Mesenchymal stem cell (in vitro differentiated cells and primary cell): ENCODE data around the gene ARID5B.

ENCODE experiments used
- DNase-seq: peaks from one replicate; pipeline ENCODE4 v3.0.0-alpha.2; 2013
- H2AFZ ChIP-seq: one replicate; pipeline ENCODE4 v1.6.1; 2013; ENCODE audit warnings: low read depth, mild to moderate bottlenecking, control low read depth, inconsistent platforms, low read length, moderate library complexity
- H2AK5ac ChIP-seq: 2 replicates; pipeline ENCODE4 v1.6.1; 2013; ENCODE audit warnings: low read length, moderate library complexity, mild to moderate bottlenecking, inconsistent platforms; ENCODE audit not compliant: severe bottlenecking
- H2BK120ac ChIP-seq: one replicate; pipeline ENCODE4 v1.6.1; 2013; ENCODE audit warnings: low read depth, mild to moderate bottlenecking, inconsistent platforms, low read length, moderate library complexity
- H2BK12ac ChIP-seq, 2 experiments: one replicate each; pipeline ENCODE4 v1.6.1; 2013; ENCODE audit warnings: inconsistent platforms in 2 of 2, low read length in 2 of 2, mild to moderate bottlenecking in 2 of 2, moderate library complexity in 2 of 2, control low read depth in 1 of 2
- H2BK15ac ChIP-seq: one replicate; pipeline ENCODE4 v1.6.1; 2013; ENCODE audit warnings: mild to moderate bottlenecking, low read depth, inconsistent platforms; ENCODE audit not compliant: poor library complexity, severe bottlenecking
- H2BK5ac ChIP-seq: 2 replicates; pipeline ENCODE4 v1.6.1; 2013; ENCODE audit warnings: low read depth, mild to moderate bottlenecking, low read length, control low read depth, inconsistent platforms; ENCODE audit not compliant: poor library complexity, severe bottlenecking
- H3K14ac ChIP-seq, 2 experiments: one replicate each; pipeline ENCODE4 v1.6.1; 2013; ENCODE audit warnings: inconsistent platforms in 2 of 2, low read length in 2 of 2, control low read depth in 1 of 2, mild to moderate bottlenecking in 1 of 2, moderate library complexity in 1 of 2
- H3K18ac ChIP-seq, 2 experiments: one replicate each; pipeline ENCODE4 v1.6.1; 2013; ENCODE audit warnings: inconsistent platforms in 2 of 2, low read length in 2 of 2, control low read depth in 1 of 2, low read depth in 1 of 2, mild to moderate bottlenecking in 1 of 2
- H3K23ac ChIP-seq, 2 experiments: one replicate each; pipeline ENCODE4 v1.6.1; 2013; ENCODE audit warnings: inconsistent platforms in 2 of 2, low read length in 2 of 2, mild to moderate bottlenecking in 2 of 2, moderate library complexity in 2 of 2, control low read depth in 1 of 2
- H3K27ac ChIP-seq: 2 replicates; pipeline ENCODE4 v1.5.1; 2013; ENCODE audit warnings: mild to moderate bottlenecking, moderate library complexity, low read length, control low read depth, inconsistent platforms; ENCODE audit not compliant: poor library complexity, severe bottlenecking
- H3K27me3 ChIP-seq, 2 experiments: 2 replicates each; pipeline versions ENCODE4 v1.6.1 to v1.7.0; 2013; ENCODE audit warnings: low read length in 2 of 2, mild to moderate bottlenecking in 2 of 2, moderate library complexity in 2 of 2, control low read depth in 1 of 2, inconsistent platforms in 1 of 2; ENCODE audit not compliant: control insufficient read depth in 1 of 2, insufficient read depth in 1 of 2
- H3K36me3 ChIP-seq, 2 experiments: 2 replicates each; pipeline versions ENCODE4 v1.6.1 to v1.7.0; 2013; ENCODE audit warnings: low read length in 2 of 2, control low read depth in 1 of 2, inconsistent platforms in 1 of 2, low read depth in 1 of 2, mild to moderate bottlenecking in 1 of 2; ENCODE audit not compliant: insufficient read depth in 2 of 2, control insufficient read depth in 1 of 2
- H3K4ac ChIP-seq, 2 experiments: one replicate each; pipeline ENCODE4 v1.6.1; 2013; ENCODE audit warnings: inconsistent platforms in 2 of 2, low read length in 2 of 2, mild to moderate bottlenecking in 2 of 2, moderate library complexity in 2 of 2, control low read depth in 1 of 2, low read depth in 1 of 2
- H3K4me1 ChIP-seq: 2 replicates; pipeline ENCODE4 v1.6.1; 2013; ENCODE audit warnings: low read depth, low read length, control low read depth; ENCODE audit not compliant: control insufficient read depth, insufficient read depth
- H3K4me2 ChIP-seq: 2 replicates; pipeline ENCODE4 v1.6.1; 2013; ENCODE audit warnings: low read length, mild to moderate bottlenecking, inconsistent platforms; ENCODE audit not compliant: poor library complexity, severe bottlenecking
- H3K4me3 ChIP-seq, 2 experiments: 2 replicates each; pipeline versions ENCODE4 v1.5.1 to v1.7.0; 2013; ENCODE audit warnings: low read length in 2 of 2, mild to moderate bottlenecking in 2 of 2, control low read depth in 1 of 2, low read depth in 1 of 2; ENCODE audit not compliant: insufficient read depth in 1 of 2
- H3K79me1 ChIP-seq: replicated peaks from 2 replicates; pipeline ENCODE4 v1.6.1; 2013; ENCODE audit warnings: mild to moderate bottlenecking, control low read depth, low read length, inconsistent platforms; ENCODE audit not compliant: poor library complexity, severe bottlenecking
- H3K9ac ChIP-seq: 2 replicates; pipeline ENCODE4 v1.7.0; 2013; ENCODE audit warnings: mild to moderate bottlenecking, low read length, moderate library complexity
- H3K9me3 ChIP-seq: 2 replicates; pipeline ENCODE4 v1.7.0; 2013; ENCODE audit warnings: mild to moderate bottlenecking, low read length; ENCODE audit not compliant: control insufficient read depth
- H4K8ac ChIP-seq: one replicate; pipeline ENCODE4 v1.6.1; 2013; ENCODE audit warnings: inconsistent platforms, mild to moderate bottlenecking, low read length, moderate library complexity
- H4K91ac ChIP-seq: one replicate; pipeline ENCODE4 v1.6.1; 2013; ENCODE audit warnings: mild to moderate bottlenecking, low read length, inconsistent platforms
- WGBS: methylation state at CpG from one replicate; pipeline ENCODE4 v1.1.7; 2013; ENCODE audit warnings: mixed read lengths; 5-methylcytosine and 5-hydroxymethylcytosine counted together

ARID5B gene

GRCh38 chr10:62075912-62076311, 174.4 kb downstream of the ARID5B start:
- H3K4me2 ChIP-seq: no peak overlapping the region
- no peaks in the 10 kb centered on the region for H3K27me3 ChIP-seq
- H2BK15ac ChIP-seq: no peak overlapping the region
- no peak overlapping the region for H2AFZ ChIP-seq
- H2BK120ac ChIP-seq: no peak overlapping the region
- H3K36me3 ChIP-seq: peaks cover 33 to 89% of the 10 kb centered on the region in 2 experiments
- no peak overlapping the region for H4K91ac ChIP-seq
- H3K9ac ChIP-seq: no peak overlapping the region
- H3K4me3 ChIP-seq: no peak overlapping the region
- H2AK5ac ChIP-seq: no peak overlapping the region
- 94% methylated on average over 8 of the region's 8 CpGs for WGBS
- no peak overlapping the region for H4K8ac ChIP-seq
- H3K9me3 ChIP-seq: no peaks in the 10 kb centered on the region
- no peak overlapping the region for H3K23ac ChIP-seq
- H3K4me1 ChIP-seq: peaks cover 16% of the 10 kb centered on the region
- no peak overlapping the region for H2BK5ac ChIP-seq
- no peak overlapping the region for H2BK12ac ChIP-seq
- no peak overlapping the region for H3K4ac ChIP-seq
- H3K18ac ChIP-seq: no peak overlapping the region
- H3K79me1 ChIP-seq: peaks cover 19% of the 10 kb centered on the region
- DNase-seq: no peak
- H3K14ac ChIP-seq: no peak overlapping the region
- H3K27ac ChIP-seq: peak overlapping the region; percentile 58

GRCh38 chr10:62076891-62077290, 175.4 kb downstream of the ARID5B start:
- WGBS: 47% methylated on average over 2 of the region's 2 CpGs
- H3K36me3 ChIP-seq: peaks cover 31 to 79% of the 10 kb centered on the region in 2 experiments

GRCh38 chr10:62077330-62078015, 176.0 kb downstream of the ARID5B start:
- Histone ChIP-seq H3K4me2 (no peak overlapping the region), H2AK5ac (no peak overlapping the region), H3K23ac (no peak overlapping the region), H3K36me3 (peaks cover 25 to 73% of the 10 kb centered on the region in 2 experiments), H2BK15ac (no peak overlapping the region), H2AFZ (no peak overlapping the region), H3K4ac (no peak overlapping the region), H3K9ac (peak overlapping the region; percentile 21), H4K91ac (no peak overlapping the region), H3K27ac (peak overlapping the region; percentile 70), H3K4me3 (no peak overlapping the region), H3K18ac (no peak overlapping the region), H3K4me1 (peaks cover 13% of the 10 kb centered on the region), H3K9me3 (no peaks in the 10 kb centered on the region), H2BK120ac (no peak overlapping the region), H4K8ac (no peak overlapping the region), H2BK12ac (no peak overlapping the region), H3K14ac (no peak overlapping the region), H3K79me1 (peaks cover 15% of the 10 kb centered on the region), H2BK5ac (no peak overlapping the region), H3K27me3 (no peaks in the 10 kb centered on the region)
- 58% methylated on average over 2 of the region's 2 CpGs for WGBS
- no peak for DNase-seq

More at GRCh38 chr10:62076891-62077290, 175.4 kb downstream of the ARID5B start:
- Histone ChIP-seq H3K4me3 (no peak overlapping the region), H3K27ac (peak overlapping the region; percentile 92), H3K4me1 (peaks cover 17% of the 10 kb centered on the region), H2BK5ac (peak overlapping the region; percentile 71), H3K14ac (peak overlapping the region in 1 of 2 experiments; percentile 90), H2BK12ac (no peak overlapping the region), H3K4ac (peak overlapping the region; percentile 47 to 78), H4K8ac (peak overlapping the region; percentile 91), H3K9me3 (no peaks in the 10 kb centered on the region), H3K27me3 (no peaks in the 10 kb centered on the region), H3K23ac (peak overlapping the region in 1 of 2 experiments; percentile 46), H4K91ac (peak overlapping the region; percentile 78), H2AFZ (no peak overlapping the region), H3K4me2 (no peak overlapping the region), H3K9ac (peak overlapping the region; percentile 21), H2BK120ac (no peak overlapping the region), H3K18ac (peak overlapping the region; percentile 68 to 88), H2AK5ac (peak overlapping the region; percentile 84), H2BK15ac (no peak overlapping the region), H3K79me1 (peaks cover 19% of the 10 kb centered on the region)
- DNase-seq: peak; percentile 70

GRCh38 chr10:62079885-62080559, 178.5 kb downstream of the ARID5B start:
- peaks cover 15% of the 10 kb centered on the region for H3K4me1 ChIP-seq
- DNase-seq: no peak

More at GRCh38 chr10:62079885-62080559, 178.5 kb downstream of the ARID5B start:
- Histone ChIP-seq H3K27me3 (no peaks in the 10 kb centered on the region), H3K27ac (no peak overlapping the region), H3K18ac (no peak overlapping the region), H2BK5ac (no peak overlapping the region), H3K23ac (no peak overlapping the region), H3K14ac (no peak overlapping the region), H2AK5ac (no peak overlapping the region), H3K9me3 (no peaks in the 10 kb centered on the region), H4K8ac (no peak overlapping the region), H3K4me3 (no peak overlapping the region), H3K4ac (no peak overlapping the region), H4K91ac (no peak overlapping the region), H2BK12ac (no peak overlapping the region), H3K4me2 (no peak overlapping the region), H2BK15ac (no peak overlapping the region), H3K79me1 (peaks cover 12% of the 10 kb centered on the region), H3K36me3 (peaks cover 25 to 50% of the 10 kb centered on the region in 2 experiments), H2BK120ac (no peak overlapping the region), H3K9ac (no peak overlapping the region), H2AFZ (no peak overlapping the region)
- WGBS: 98% methylated on average over 7 of the region's 8 CpGs
